Measurements from ENCODE around the gene NKAIN2.

NKAIN2 gene

GRCh38 chr6:124613031-124613430 lies 809.4 kb downstream of the NKAIN2 start:
- Histone ChIP-seq H3K27ac (ENCODE audit: low read depth, low read length) (no peak overlapping the region), H3K9me3 (ENCODE audit: insufficient read depth, low read depth, low read length) (no peaks in the 10 kb centered on the region), H3K36me3 (ENCODE audit: control insufficient read depth in 1 of 2, insufficient read depth in 2 of 2, low read length in 2 of 2) (no peaks in the 10 kb centered on the region), H3K14ac (ENCODE audit: low read length) (no peak overlapping the region), H3K9ac (ENCODE audit: low read length) (no peak overlapping the region), H4K91ac (ENCODE audit: low read depth, low read length) (no peak overlapping the region), H3K4me2 (ENCODE audit: low read length) (no peak overlapping the region), H3K79me1 (ENCODE audit: low read length) (no peaks in the 10 kb centered on the region), H3K4me3 (ENCODE audit: low read depth, low read length) (no peak overlapping the region), H2BK120ac (ENCODE audit: insufficient read depth, low read length, poor library complexity) (no peak overlapping the region), H3K27me3 (ENCODE audit: insufficient read depth, low read length) (no peaks in the 10 kb centered on the region), H2BK12ac (ENCODE audit: low read length) (no peak overlapping the region), H4K12ac (ENCODE audit: low read depth, low read length) (no peak overlapping the region), H2AK5ac (ENCODE audit: low read length) (no peak overlapping the region), H3K4me1 (ENCODE audit: control insufficient read depth in 1 of 2, insufficient read depth in 2 of 2, low read length in 2 of 2) (no peaks in the 10 kb centered on the region), H3K18ac (ENCODE audit: low read length) (no peak overlapping the region), H3K4ac (ENCODE audit: low read depth, low read length) (no peak overlapping the region), H3K23ac (ENCODE audit: low read length) (no peak overlapping the region), H3K79me2 (ENCODE audit: control insufficient read depth, insufficient read depth, low read length, poor library complexity) (no peaks in the 10 kb centered on the region), H2BK5ac (ENCODE audit: low read depth, low read length, poor library complexity) (no peak overlapping the region), H2AFZ (ENCODE audit: insufficient read depth, low read length, poor library complexity) (no peak overlapping the region), H4K8ac (ENCODE audit: low read depth, low read length) (no peak overlapping the region)
- no CpG with 5 or more reads among the region's 2 CpGs for WGBS (ENCODE audit: extremely low coverage, insufficient coverage, insufficient read length)
- no peak for DNase-seq

DNA sequence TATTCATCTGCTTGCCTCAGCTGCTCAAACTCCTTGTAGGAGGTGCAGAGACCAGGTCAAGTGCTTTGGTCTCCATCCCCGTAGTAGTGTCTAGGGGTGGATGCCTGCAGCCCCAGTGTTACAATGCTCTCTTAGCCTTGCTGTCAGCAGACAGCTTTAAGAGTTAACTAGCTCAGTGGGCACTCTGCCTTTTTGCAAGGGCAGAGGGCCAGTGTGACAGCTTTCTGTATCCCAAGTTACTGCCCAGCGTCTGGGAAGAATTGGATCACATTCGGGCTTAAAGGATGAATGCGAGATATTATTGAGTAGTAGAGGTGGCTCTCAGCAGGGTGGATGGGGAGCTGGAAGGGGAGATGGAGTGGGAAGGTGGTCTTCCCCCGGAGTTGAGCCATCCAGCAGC lies 818.7 kb downstream of the NKAIN2 start:
- Histone ChIP-seq H3K79me1 (ENCODE audit: low read length) (no peaks in the 10 kb centered on the region), H2BK120ac (ENCODE audit: insufficient read depth, low read length, poor library complexity) (no peak overlapping the region), H4K8ac (ENCODE audit: low read depth, low read length) (no peak overlapping the region), H3K4ac (ENCODE audit: low read depth, low read length) (no peak overlapping the region), H2BK12ac (ENCODE audit: low read length) (no peak overlapping the region), H2AFZ (ENCODE audit: insufficient read depth, low read length, poor library complexity) (no peak overlapping the region), H3K18ac (ENCODE audit: low read length) (no peak overlapping the region), H3K36me3 (ENCODE audit: control insufficient read depth in 1 of 2, insufficient read depth in 2 of 2, low read length in 2 of 2) (no peaks in the 10 kb centered on the region), H3K23ac (ENCODE audit: low read length) (no peak overlapping the region), H3K27ac (ENCODE audit: low read depth, low read length) (no peak overlapping the region), H3K79me2 (ENCODE audit: control insufficient read depth, insufficient read depth, low read length, poor library complexity) (no peaks in the 10 kb centered on the region), H3K14ac (ENCODE audit: low read length) (no peak overlapping the region), H2BK5ac (ENCODE audit: low read depth, low read length, poor library complexity) (no peak overlapping the region), H3K9me3 (ENCODE audit: insufficient read depth, low read depth, low read length) (no peaks in the 10 kb centered on the region), H3K9ac (ENCODE audit: low read length) (no peak overlapping the region), H3K4me1 (ENCODE audit: control insufficient read depth in 1 of 2, insufficient read depth in 2 of 2, low read length in 2 of 2) (peaks cover 4 to 11% of the 10 kb centered on the region in 2 experiments), H2AK5ac (ENCODE audit: low read length) (no peak overlapping the region), H3K4me3 (ENCODE audit: low read depth, low read length) (no peak overlapping the region), H4K91ac (ENCODE audit: low read depth, low read length) (no peak overlapping the region), H4K12ac (ENCODE audit: low read depth, low read length) (no peak overlapping the region), H3K4me2 (ENCODE audit: low read length) (no peak overlapping the region), H3K27me3 (ENCODE audit: insufficient read depth, low read length) (no peaks in the 10 kb centered on the region)
- WGBS (ENCODE audit: extremely low coverage, insufficient coverage, insufficient read length), result no CpG with 5 or more reads among the region's 5 CpGs
- no peak for DNase-seq

- no CpG with 5 or more reads among the region's 3 CpGs for WGBS (ENCODE audit: extremely low coverage, insufficient coverage, insufficient read length)
- H3K14ac ChIP-seq (ENCODE audit: low read length), result no peak overlapping the region
- no peaks in the 10 kb centered on the region for H3K79me2 ChIP-seq (ENCODE audit: control insufficient read depth, insufficient read depth, low read length, poor library complexity)
- H2BK5ac ChIP-seq (ENCODE audit: low read depth, low read length, poor library complexity), result no peak overlapping the region
- no peak overlapping the region for H3K4me3 ChIP-seq (ENCODE audit: low read depth, low read length)
- no peak overlapping the region for H3K18ac ChIP-seq (ENCODE audit: low read length)
- H3K9me3 ChIP-seq (ENCODE audit: insufficient read depth, low read depth, low read length), result no peaks in the 10 kb centered on the region
- no peak overlapping the region for H2AFZ ChIP-seq (ENCODE audit: insufficient read depth, low read length, poor library complexity)
- no peaks in the 10 kb centered on the region for H3K79me1 ChIP-seq (ENCODE audit: low read length)
- H3K4me2 ChIP-seq (ENCODE audit: low read length), result no peak overlapping the region
- no peaks in the 10 kb centered on the region for H3K4me1 ChIP-seq (ENCODE audit: control insufficient read depth in 1 of 2, insufficient read depth in 2 of 2, low read length in 2 of 2)
- no peaks in the 10 kb centered on the region for H3K36me3 ChIP-seq (ENCODE audit: control insufficient read depth in 1 of 2, insufficient read depth in 2 of 2, low read length in 2 of 2)
- H3K27me3 ChIP-seq (ENCODE audit: insufficient read depth, low read length), result no peaks in the 10 kb centered on the region
- no peak overlapping the region for H2AK5ac ChIP-seq (ENCODE audit: low read length)
- H3K4ac ChIP-seq (ENCODE audit: low read depth, low read length), result no peak overlapping the region
- no peak overlapping the region for H4K8ac ChIP-seq (ENCODE audit: low read depth, low read length)
- no peak overlapping the region for H4K91ac ChIP-seq (ENCODE audit: low read depth, low read length)
- no peak overlapping the region for H4K12ac ChIP-seq (ENCODE audit: low read depth, low read length)
- no peak overlapping the region for H3K23ac ChIP-seq (ENCODE audit: low read length)
- no peak overlapping the region for H2BK120ac ChIP-seq (ENCODE audit: insufficient read depth, low read length, poor library complexity)
- H3K9ac ChIP-seq (ENCODE audit: low read length), result no peak overlapping the region
- peak; percentile 20 to 55 for DNase-seq
- no peak overlapping the region for H3K27ac ChIP-seq (ENCODE audit: low read depth, low read length)
- no peak overlapping the region for H2BK12ac ChIP-seq (ENCODE audit: low read length)
These were observed 830.0 kb downstream of the NKAIN2 start for GRCh38 chr6:124633655-124634054.

DNA sequence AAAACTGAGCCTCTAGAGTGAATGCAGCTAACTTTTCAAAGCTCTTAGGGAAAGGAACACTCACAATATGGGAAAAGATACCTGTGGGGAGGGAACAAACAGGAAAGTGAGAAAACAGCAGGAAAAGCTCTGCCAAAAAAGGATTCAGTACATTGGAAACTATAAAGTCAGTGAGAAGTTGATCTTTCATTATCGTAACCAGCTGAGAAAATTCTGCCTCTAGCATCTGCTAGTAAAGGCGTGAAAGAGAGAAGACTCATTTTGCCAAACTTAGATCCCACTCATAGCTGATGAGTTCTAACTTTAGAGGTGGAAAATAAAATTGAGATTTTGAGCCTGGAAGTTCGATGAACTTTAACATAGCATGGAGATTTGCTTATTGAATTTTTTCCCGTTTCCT lies 836.8 kb downstream of the NKAIN2 start:
- no peak overlapping the region for H3K9ac ChIP-seq (ENCODE audit: low read length)
- no peaks in the 10 kb centered on the region for H3K27me3 ChIP-seq (ENCODE audit: insufficient read depth, low read length)
- H3K79me1 ChIP-seq (ENCODE audit: low read length), result no peaks in the 10 kb centered on the region
- H4K91ac ChIP-seq (ENCODE audit: low read depth, low read length), result no peak overlapping the region
- DNase-seq, result no peak
- no peak overlapping the region for H3K23ac ChIP-seq (ENCODE audit: low read length)
- H3K4ac ChIP-seq (ENCODE audit: low read depth, low read length), result no peak overlapping the region
- H2BK120ac ChIP-seq (ENCODE audit: insufficient read depth, low read length, poor library complexity), result no peak overlapping the region
- H3K27ac ChIP-seq (ENCODE audit: low read depth, low read length), result no peak overlapping the region
- H3K9me3 ChIP-seq (ENCODE audit: insufficient read depth, low read depth, low read length), result no peaks in the 10 kb centered on the region
- no peak overlapping the region for H2AFZ ChIP-seq (ENCODE audit: insufficient read depth, low read length, poor library complexity)
- no peak overlapping the region for H4K8ac ChIP-seq (ENCODE audit: low read depth, low read length)
- no peak overlapping the region for H2AK5ac ChIP-seq (ENCODE audit: low read length)
- no peaks in the 10 kb centered on the region for H3K36me3 ChIP-seq (ENCODE audit: control insufficient read depth in 1 of 2, insufficient read depth in 2 of 2, low read length in 2 of 2)
- 100% methylated on average over 1 of the region's 4 CpGs for WGBS (ENCODE audit: extremely low coverage, insufficient coverage, insufficient read length)
- H3K4me2 ChIP-seq (ENCODE audit: low read length), result no peak overlapping the region
- H3K4me1 ChIP-seq (ENCODE audit: control insufficient read depth in 1 of 2, insufficient read depth in 2 of 2, low read length in 2 of 2), result no peaks in the 10 kb centered on the region
- H2BK5ac ChIP-seq (ENCODE audit: low read depth, low read length, poor library complexity), result no peak overlapping the region
- H4K12ac ChIP-seq (ENCODE audit: low read depth, low read length), result no peak overlapping the region
- H2BK12ac ChIP-seq (ENCODE audit: low read length), result no peak overlapping the region
- no peak overlapping the region for H3K4me3 ChIP-seq (ENCODE audit: low read depth, low read length)
- no peaks in the 10 kb centered on the region for H3K79me2 ChIP-seq (ENCODE audit: control insufficient read depth, insufficient read depth, low read length, poor library complexity)
- H3K14ac ChIP-seq (ENCODE audit: low read length), result no peak overlapping the region
- H3K18ac ChIP-seq (ENCODE audit: low read length), result no peak overlapping the region
